WTC11 (cell line): Measurements from ENCODE around the gene KCNK7. TPM values are rescaled to one million over a fixed set of nuclear protein-coding genes. Genes with fewer than 3 reads are reported as not detected.

Experiments used
- ATAC-seq: fragments of 200-7000 bp; cut with Tn5 transposase; 2 replicates; pipeline ENCODE4 v1.10.0; 2021; ENCODE audit warnings: mild to moderate bottlenecking, moderate library complexity
- CTCF ChIA-PET: fragments of 300-600 bp; sonication (Branson Sonifier 250); formaldehyde crosslinking; loops from one replicate; lab custom pipeline; 2021; ENCODE audit warnings: antibody characterized with exemption; lab: Charles Lee
- POLR2A ChIA-PET: fragments of 350-600 bp; sonication (Branson Sonifier 250); formaldehyde crosslinking; loops from one replicate; lab custom pipeline; 2021; ENCODE audit warnings: antibody characterized with exemption; lab: Charles Lee
- DNase-seq: peaks from one replicate; pipeline ENCODE4 v3.0.0; 2021; ENCODE audit warnings: low spot score
- H3K27ac Mint-ChIP-seq: 2 replicates; pipeline ENCODE4 v1.8.0; 2021; ENCODE audit warnings: mixed read lengths
- H3K27me3 Mint-ChIP-seq: 2 replicates; pipeline ENCODE4 v1.8.0; 2021; ENCODE audit warnings: low read depth, mild to moderate bottlenecking, moderate library complexity, mixed read lengths
- H3K36me3 Mint-ChIP-seq: 2 replicates; pipeline ENCODE4 v1.8.0; 2021; ENCODE audit warnings: mixed read lengths
- H3K4me1 Mint-ChIP-seq: 2 replicates; pipeline ENCODE4 v1.8.0; 2022; ENCODE audit warnings: mixed read lengths
- H3K4me3 Mint-ChIP-seq: 2 replicates; pipeline ENCODE4 v1.8.0; 2021; ENCODE audit warnings: mild to moderate bottlenecking, moderate library complexity, mixed read lengths
- H3K9me3 Mint-ChIP-seq: 2 replicates; pipeline ENCODE4 v1.8.0; 2021; ENCODE audit warnings: mixed read lengths
- CREB1 ChIP-seq: sonication (generic); formaldehyde crosslinking; IDR thresholded peaks from 2 replicates; pipeline ENCODE4 v1.8.0; 2023; ENCODE audit warnings: mild to moderate bottlenecking, missing genetic modification reagents
- EMX1 ChIP-seq: fragments of 250-450 bp; sonication (Bioruptor Pico); IDR thresholded peaks from 2 replicates; pipeline ENCODE4 v1.8.0; 2021; ENCODE audit warnings: mild to moderate bottlenecking
- ESRRA ChIP-seq: sonication (generic); formaldehyde crosslinking; IDR thresholded peaks from 2 replicates; pipeline ENCODE4 v1.8.1; 2022; ENCODE audit warnings: mild to moderate bottlenecking, missing genetic modification reagents, borderline replicate concordance
- HMGXB4 ChIP-seq: sonication (generic); formaldehyde crosslinking; IDR thresholded peaks from 2 replicates; pipeline ENCODE4 v1.8.1; 2023; ENCODE audit warnings: mild to moderate bottlenecking, moderate library complexity, missing genetic modification reagents
- JAZF1 ChIP-seq: fragments of 250-450 bp; sonication (Bioruptor Pico); IDR thresholded peaks from 2 replicates; pipeline ENCODE4 v1.9.0; 2021; ENCODE audit warnings: moderate library complexity, mild to moderate bottlenecking, inconsistent platforms
- NFYB ChIP-seq: sonication (generic); formaldehyde crosslinking; conservative IDR thresholded peaks from 2 replicates; pipeline ENCODE4 v1.8.0; 2022; ENCODE audit warnings: low read depth, missing genetic modification reagents
- NR2C2 ChIP-seq: sonication (generic); formaldehyde crosslinking; IDR thresholded peaks from 2 replicates; pipeline ENCODE4 v1.8.0; 2022; ENCODE audit warnings: mild to moderate bottlenecking, missing genetic modification reagents
- NR3C1 ChIP-seq: sonication (generic); formaldehyde crosslinking; conservative IDR thresholded peaks from 2 replicates; pipeline ENCODE4 v1.8.1; 2023; ENCODE audit warnings: low read depth, mild to moderate bottlenecking, missing genetic modification reagents
- PREB ChIP-seq: sonication (generic); formaldehyde crosslinking; IDR thresholded peaks from 2 replicates; pipeline ENCODE4 v1.8.1; 2022; ENCODE audit warnings: mild to moderate bottlenecking, missing genetic modification reagents, moderate library complexity, borderline replicate concordance
- SP1 ChIP-seq: sonication (generic); formaldehyde crosslinking; conservative IDR thresholded peaks from 2 replicates; pipeline ENCODE4 v1.8.1; 2022; ENCODE audit warnings: missing genetic modification reagents
- TCF7 ChIP-seq: sonication (generic); formaldehyde crosslinking; IDR thresholded peaks from 2 replicates; pipeline ENCODE4 v1.8.0; 2022; ENCODE audit warnings: mild to moderate bottlenecking, low read depth, missing genetic modification reagents, moderate library complexity
- TP53 ChIP-seq: sonication (generic); formaldehyde crosslinking; IDR thresholded peaks from 2 replicates; pipeline ENCODE4 v1.8.1; 2023; ENCODE audit warnings: mild to moderate bottlenecking, missing genetic modification reagents
- ZNF138 ChIP-seq: sonication (generic); formaldehyde crosslinking; conservative IDR thresholded peaks from 2 replicates; pipeline ENCODE4 v1.8.1; 2022; ENCODE audit warnings: mild to moderate bottlenecking, moderate library complexity, missing genetic modification reagents
- ZNF281 ChIP-seq: sonication (generic); formaldehyde crosslinking; IDR thresholded peaks from 2 replicates; pipeline ENCODE4 v1.8.0; 2023; ENCODE audit warnings: mild to moderate bottlenecking, missing genetic modification reagents
- ZNF512 ChIP-seq: sonication (generic); formaldehyde crosslinking; IDR thresholded peaks from 2 replicates; pipeline ENCODE4 v1.8.1; 2022; ENCODE audit warnings: missing genetic modification reagents, borderline replicate concordance
- total RNA-seq: library from RNA; stranded (reverse); gene quantifications from 3 replicates; pipeline ENCODE4 v1.2.3, GENCODE V29; 2021
- TF ChIP-seq, protein P1 (sequence below): sonication (generic); formaldehyde crosslinking; conservative IDR thresholded peaks from 2 replicates; pipeline ENCODE4 v1.8.1; 2023; ENCODE audit warnings: mild to moderate bottlenecking, low read depth, missing genetic modification reagents, moderate library complexity
- TF ChIP-seq, protein P2 (sequence below): sonication (generic); formaldehyde crosslinking; IDR thresholded peaks from 2 replicates; pipeline ENCODE4 v1.8.0; 2023; ENCODE audit warnings: missing genetic modification reagents, mild to moderate bottlenecking, borderline replicate concordance

The KCNK7 gene
- total RNA-seq, 1 experiment from 2014 or later, result 1.4 TPM

DNA sequence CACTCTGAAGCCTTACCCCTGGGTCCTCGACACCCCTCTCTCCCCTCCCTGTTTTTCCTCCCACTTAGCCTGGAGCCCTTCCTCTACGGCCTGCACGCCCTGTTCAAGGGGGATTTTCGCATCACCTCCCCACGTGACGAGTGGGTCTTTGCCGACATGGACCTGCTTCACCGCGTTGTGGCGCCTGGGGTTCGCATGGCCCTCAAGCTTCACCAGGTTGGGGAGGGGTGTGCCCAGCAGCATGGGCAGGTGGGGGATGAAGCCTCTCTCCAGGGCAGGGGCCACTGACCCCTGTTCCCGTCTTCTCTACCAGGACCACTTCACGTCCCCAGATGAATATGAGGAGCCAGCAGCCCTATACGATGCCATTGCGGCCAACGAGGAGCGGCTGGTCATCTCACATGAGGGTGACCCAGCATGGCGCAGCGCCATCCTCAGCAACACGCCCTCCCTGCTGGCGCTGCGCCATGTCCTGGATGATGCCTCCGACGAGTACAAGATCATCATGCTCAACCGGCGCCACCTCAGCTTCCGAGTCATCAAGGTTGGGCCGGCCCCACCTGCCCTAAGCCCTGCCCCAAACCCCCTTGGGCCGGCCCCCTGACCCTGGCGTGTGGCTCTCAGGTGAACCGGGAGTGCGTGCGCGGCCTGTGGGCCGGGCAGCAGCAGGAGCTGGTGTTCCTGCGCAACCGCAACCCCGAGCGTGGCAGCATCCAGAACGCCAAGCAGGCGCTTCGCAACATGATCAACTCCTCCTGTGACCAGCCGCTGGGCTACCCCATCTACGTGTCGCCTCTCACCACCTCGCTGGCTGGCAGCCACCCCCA, 39.5 kb upstream of the KCNK7 start (continued):
- TF ChIP-seq, protein P1, sequence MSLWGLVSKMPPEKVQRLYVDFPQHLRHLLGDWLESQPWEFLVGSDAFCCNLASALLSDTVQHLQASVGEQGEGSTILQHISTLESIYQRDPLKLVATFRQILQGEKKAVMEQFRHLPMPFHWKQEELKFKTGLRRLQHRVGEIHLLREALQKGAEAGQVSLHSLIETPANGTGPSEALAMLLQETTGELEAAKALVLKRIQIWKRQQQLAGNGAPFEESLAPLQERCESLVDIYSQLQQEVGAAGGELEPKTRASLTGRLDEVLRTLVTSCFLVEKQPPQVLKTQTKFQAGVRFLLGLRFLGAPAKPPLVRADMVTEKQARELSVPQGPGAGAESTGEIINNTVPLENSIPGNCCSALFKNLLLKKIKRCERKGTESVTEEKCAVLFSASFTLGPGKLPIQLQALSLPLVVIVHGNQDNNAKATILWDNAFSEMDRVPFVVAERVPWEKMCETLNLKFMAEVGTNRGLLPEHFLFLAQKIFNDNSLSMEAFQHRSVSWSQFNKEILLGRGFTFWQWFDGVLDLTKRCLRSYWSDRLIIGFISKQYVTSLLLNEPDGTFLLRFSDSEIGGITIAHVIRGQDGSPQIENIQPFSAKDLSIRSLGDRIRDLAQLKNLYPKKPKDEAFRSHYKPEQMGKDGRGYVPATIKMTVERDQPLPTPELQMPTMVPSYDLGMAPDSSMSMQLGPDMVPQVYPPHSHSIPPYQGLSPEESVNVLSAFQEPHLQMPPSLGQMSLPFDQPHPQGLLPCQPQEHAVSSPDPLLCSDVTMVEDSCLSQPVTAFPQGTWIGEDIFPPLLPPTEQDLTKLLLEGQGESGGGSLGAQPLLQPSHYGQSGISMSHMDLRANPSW (CRISPR knock-in tag), result no peak
- no peak for TF ChIP-seq ZNF138
- no peak for TF ChIP-seq PREB (CRISPR knock-in tag)

- H3K9me3 Mint-ChIP-seq, result no peaks in the 10 kb centered on the region
- DNase-seq (no peak), ATAC-seq (no peak)
- H3K27ac Mint-ChIP-seq, result no peak overlapping the region
- H3K4me3 Mint-ChIP-seq, result no peak overlapping the region
- CTCF ChIA-PET, result no interaction called here
- peaks cover 14% of the 10 kb centered on the region for H3K36me3 Mint-ChIP-seq
- H3K4me1 Mint-ChIP-seq, result peaks cover 16% of the 10 kb centered on the region
- POLR2A ChIA-PET, result no interaction called here
- no peaks in the 10 kb centered on the region for H3K27me3 Mint-ChIP-seq
- TF ChIP-seq ESRRA (CRISPR knock-in tag) (no peak), EMX1 (CRISPR knock-in tag) (no peak), SP1 (CRISPR knock-in tag) (no peak), ZNF512 (no peak), HMGXB4 (no peak), ZNF281 (CRISPR knock-in tag) (no peak), NR3C1 (CRISPR knock-in tag) (no peak), JAZF1 (CRISPR knock-in tag) (no peak), TCF7 (CRISPR knock-in tag) (no peak), NFYB (CRISPR knock-in tag) (no peak), CREB1 (CRISPR knock-in tag) (no peak), TP53 (no peak), NR2C2 (no peak)
- TF ChIP-seq, protein P2, sequence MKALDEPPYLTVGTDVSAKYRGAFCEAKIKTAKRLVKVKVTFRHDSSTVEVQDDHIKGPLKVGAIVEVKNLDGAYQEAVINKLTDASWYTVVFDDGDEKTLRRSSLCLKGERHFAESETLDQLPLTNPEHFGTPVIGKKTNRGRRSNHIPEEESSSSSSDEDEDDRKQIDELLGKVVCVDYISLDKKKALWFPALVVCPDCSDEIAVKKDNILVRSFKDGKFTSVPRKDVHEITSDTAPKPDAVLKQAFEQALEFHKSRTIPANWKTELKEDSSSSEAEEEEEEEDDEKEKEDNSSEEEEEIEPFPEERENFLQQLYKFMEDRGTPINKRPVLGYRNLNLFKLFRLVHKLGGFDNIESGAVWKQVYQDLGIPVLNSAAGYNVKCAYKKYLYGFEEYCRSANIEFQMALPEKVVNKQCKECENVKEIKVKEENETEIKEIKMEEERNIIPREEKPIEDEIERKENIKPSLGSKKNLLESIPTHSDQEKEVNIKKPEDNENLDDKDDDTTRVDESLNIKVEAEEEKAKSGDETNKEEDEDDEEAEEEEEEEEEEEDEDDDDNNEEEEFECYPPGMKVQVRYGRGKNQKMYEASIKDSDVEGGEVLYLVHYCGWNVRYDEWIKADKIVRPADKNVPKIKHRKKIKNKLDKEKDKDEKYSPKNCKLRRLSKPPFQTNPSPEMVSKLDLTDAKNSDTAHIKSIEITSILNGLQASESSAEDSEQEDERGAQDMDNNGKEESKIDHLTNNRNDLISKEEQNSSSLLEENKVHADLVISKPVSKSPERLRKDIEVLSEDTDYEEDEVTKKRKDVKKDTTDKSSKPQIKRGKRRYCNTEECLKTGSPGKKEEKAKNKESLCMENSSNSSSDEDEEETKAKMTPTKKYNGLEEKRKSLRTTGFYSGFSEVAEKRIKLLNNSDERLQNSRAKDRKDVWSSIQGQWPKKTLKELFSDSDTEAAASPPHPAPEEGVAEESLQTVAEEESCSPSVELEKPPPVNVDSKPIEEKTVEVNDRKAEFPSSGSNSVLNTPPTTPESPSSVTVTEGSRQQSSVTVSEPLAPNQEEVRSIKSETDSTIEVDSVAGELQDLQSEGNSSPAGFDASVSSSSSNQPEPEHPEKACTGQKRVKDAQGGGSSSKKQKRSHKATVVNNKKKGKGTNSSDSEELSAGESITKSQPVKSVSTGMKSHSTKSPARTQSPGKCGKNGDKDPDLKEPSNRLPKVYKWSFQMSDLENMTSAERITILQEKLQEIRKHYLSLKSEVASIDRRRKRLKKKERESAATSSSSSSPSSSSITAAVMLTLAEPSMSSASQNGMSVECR (CRISPR knock-in tag), result no peak
These were observed 38.8 kb upstream of the KCNK7 start for GRCh38 chr11:65634440-65634839.
